Epithelial cell of proximal tubule (primary cell): ENCODE results near the gene FREM2. TPM values are rescaled to one million over a fixed set of nuclear protein-coding genes. Genes with fewer than 3 reads are reported as not detected.

Experiments used
- DNase-seq: peaks from one replicate; pipeline ENCODE4 v3.0.0-alpha.2; 2011; ENCODE audit warnings: low read depth
- H3K4me3 ChIP-seq: 2 replicates; pipeline ENCODE4 v1.5.1; 2011; ENCODE audit warnings: low read depth, mild to moderate bottlenecking, low read length
- CTCF ChIP-seq: conservative IDR thresholded peaks from 2 replicates; pipeline ENCODE4 v1.5.1; 2012; ENCODE audit warnings: low read depth, mild to moderate bottlenecking, low read length
- total RNA-seq: library from RNA; depleted of rRNA; stranded (reverse); fragments of >200 nt; gene quantifications from 2 replicates; pipeline ENCODE4 v1.2.3, GENCODE V29; 2015

The FREM2 gene
- total RNA-seq, 1 donor from 2014 or later, result 3.7 TPM

DNA sequence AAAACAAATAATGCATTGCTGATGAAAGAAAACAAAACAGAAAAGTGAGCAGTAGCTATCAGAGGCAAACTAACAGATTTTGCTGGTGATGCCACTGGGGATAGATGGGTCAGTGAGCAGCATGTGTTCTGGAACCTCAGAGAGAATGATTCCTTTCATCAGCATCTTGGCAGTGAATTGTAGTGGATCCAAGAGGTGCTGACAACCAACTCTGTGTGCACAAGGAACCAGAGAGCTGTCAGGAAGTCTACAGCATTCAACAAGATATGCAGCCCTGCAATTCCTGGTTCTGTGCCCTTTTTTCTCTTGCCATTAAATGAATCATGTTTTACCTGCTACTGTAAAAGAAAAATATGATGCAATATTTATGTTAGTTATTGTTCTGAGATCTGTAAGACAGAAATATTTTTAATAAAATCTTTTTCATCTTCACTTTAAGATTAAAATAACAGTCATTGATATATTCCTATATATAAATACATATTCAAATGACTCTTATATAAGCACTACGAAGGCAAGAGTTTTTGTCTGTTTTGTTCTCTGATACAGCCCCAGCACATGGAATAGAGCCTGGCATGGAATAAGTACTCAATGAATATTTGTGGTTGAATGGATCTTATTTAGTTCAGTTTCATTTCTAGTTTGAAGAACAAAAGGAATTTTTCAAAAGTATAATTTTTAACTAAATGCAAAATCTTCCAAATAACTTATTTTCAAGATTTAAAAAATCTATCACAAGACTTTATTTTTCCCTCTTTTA, 80.8 kb downstream of the FREM2 start:
- H3K4me3 ChIP-seq, result no peak overlapping the region
- DNase-seq, result no peak
- no peak for TF ChIP-seq CTCF

- H3K4me3 ChIP-seq, result no peak overlapping the region
- no peak for DNase-seq
- no peak for TF ChIP-seq CTCF
Observed at GRCh38 chr13:38769526-38769925, 82.6 kb downstream of the FREM2 start.

- TF ChIP-seq CTCF, result no peak
- no peak overlapping the region for H3K4me3 ChIP-seq
- no peak for DNase-seq
Observed at GRCh38 chr13:38775085-38775484, 88.2 kb downstream of the FREM2 start.

- H3K4me3 ChIP-seq, result no peak overlapping the region
- no peak for DNase-seq
- no peak for TF ChIP-seq CTCF
Observed at GRCh38 chr13:38777347-38778119, 90.7 kb downstream of the FREM2 start.

DNA sequence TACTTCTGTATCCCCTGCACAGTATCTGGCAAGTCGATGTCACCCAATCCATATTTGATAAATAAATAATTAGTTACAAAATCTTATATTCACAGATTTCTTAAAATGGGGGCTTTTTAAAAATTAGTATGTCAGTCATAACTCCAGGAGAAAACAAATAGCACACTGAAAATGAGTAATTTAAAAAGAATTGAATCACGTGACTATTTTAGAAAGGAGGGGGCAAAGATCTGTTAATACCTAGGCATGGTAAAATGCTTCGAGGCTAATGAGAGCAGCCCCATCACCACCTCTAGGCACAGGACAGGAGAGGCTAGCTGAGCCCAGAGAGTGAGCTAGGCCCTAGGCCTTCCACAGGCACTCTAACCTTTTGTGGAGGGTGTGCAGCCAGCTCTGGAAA, 94.7 kb downstream of the FREM2 start:
- H3K4me3 ChIP-seq, result no peak overlapping the region

More for the DNA sequence above, 94.7 kb downstream of the FREM2 start:
- no peak for DNase-seq
- no peak for TF ChIP-seq CTCF
